GM21723 (cell line): ENCODE data around the gene IRAG1.
"Not testable (repeated sequence)": the region's sequence is repeated elsewhere in the genome, so short reads cannot be mapped to it uniquely, and the experiment has no call there.

ENCODE experiments used
- ATAC-seq: cut with Tn5 transposase; IDR thresholded peaks from one replicate; pipeline ENCODE4 v1.9.1; 2021; ENCODE audit warnings: mild to moderate bottlenecking, moderate library complexity; ENCODE audit not compliant: unreplicated experiment

Gene IRAG1

GRCh38 chr11:10708131-10708530, 14.6 kb upstream of the IRAG1 start:
- no peak for ATAC-seq

GRCh38 chr11:10701982-10702381, 8.4 kb upstream of the IRAG1 start:
- no peak for ATAC-seq

GRCh38 chr11:10699072-10699471, 5.5 kb upstream of the IRAG1 start:
- no peak for ATAC-seq

- ATAC-seq, result no peak
Observed at GRCh38 chr11:10697323-10697620, 3.7 kb upstream of the IRAG1 start.

GRCh38 chr11:10696468-10697322, 3.1 kb upstream of the IRAG1 start:
- ATAC-seq, result no peak

- ATAC-seq, result no peak
Observed at GRCh38 chr11:10695833-10696232, 2.3 kb upstream of the IRAG1 start.

GRCh38 chr11:10694486-10695239, 1.1 kb upstream of the IRAG1 start:
- no peak for ATAC-seq

- ATAC-seq, result no peak
Observed at GRCh38 chr11:10692531-10693115, 932 bp downstream of the IRAG1 start.

GRCh38 chr11:10688401-10688800, 5.2 kb downstream of the IRAG1 start:
- ATAC-seq, result no peak

GRCh38 chr11:10686311-10686710, 7.2 kb downstream of the IRAG1 start:
- no peak for ATAC-seq

GRCh38 chr11:10683429-10683828, 10.1 kb downstream of the IRAG1 start:
- no peak for ATAC-seq

GRCh38 chr11:10680956-10681487, 12.5 kb downstream of the IRAG1 start:
- no peak for ATAC-seq

- not testable (repeated sequence) for ATAC-seq
Observed at GRCh38 chr11:10680279-10680678, 13.3 kb downstream of the IRAG1 start.

GRCh38 chr11:10679644-10680043, 13.9 kb downstream of the IRAG1 start:
- ATAC-seq, result no peak

GRCh38 chr11:10678101-10678500, 15.5 kb downstream of the IRAG1 start:
- ATAC-seq, result no peak

- ATAC-seq, result no peak
Observed at GRCh38 chr11:10676919-10677318, 16.6 kb downstream of the IRAG1 start.

GRCh38 chr11:10674911-10675440, 18.6 kb downstream of the IRAG1 start:
- no peak for ATAC-seq

- ATAC-seq, result no peak
Observed at GRCh38 chr11:10674440-10674855, 19.1 kb downstream of the IRAG1 start.

- ATAC-seq, result no peak
Observed at GRCh38 chr11:10673501-10674062, 20.0 kb downstream of the IRAG1 start.

GRCh38 chr11:10670099-10670498, 23.5 kb downstream of the IRAG1 start:
- no peak for ATAC-seq
